GM21526 (cell line): Measurements from ENCODE around the gene SMCO2.

Source experiments
- ATAC-seq: cut with Tn5 transposase; IDR thresholded peaks from one replicate; pipeline ENCODE4 v1.9.1; 2021; ENCODE audit warnings: moderate library complexity; ENCODE audit not compliant: unreplicated experiment, low FRiP score

Gene SMCO2

DNA sequence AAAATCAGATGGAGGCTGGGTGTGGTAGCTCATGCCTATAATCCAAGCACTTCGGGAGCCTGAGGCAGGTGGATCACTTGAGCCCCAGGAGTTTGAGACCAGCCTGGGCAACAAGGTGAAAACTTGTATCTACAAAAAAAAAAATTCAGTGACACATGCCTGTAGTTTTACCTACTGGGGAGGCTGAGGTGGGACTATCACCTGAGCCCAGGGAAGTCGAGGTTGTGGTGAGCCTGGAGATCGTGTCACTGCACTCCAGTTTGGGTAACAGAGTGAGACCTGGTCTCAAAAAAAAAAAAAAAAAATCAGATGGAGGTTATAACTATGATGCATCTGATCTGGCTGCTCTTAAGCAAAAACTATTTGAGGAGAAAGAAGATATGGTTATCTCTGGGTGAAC, 50.9 kb downstream of the SMCO2 start:
- ATAC-seq: no peak

DNA sequence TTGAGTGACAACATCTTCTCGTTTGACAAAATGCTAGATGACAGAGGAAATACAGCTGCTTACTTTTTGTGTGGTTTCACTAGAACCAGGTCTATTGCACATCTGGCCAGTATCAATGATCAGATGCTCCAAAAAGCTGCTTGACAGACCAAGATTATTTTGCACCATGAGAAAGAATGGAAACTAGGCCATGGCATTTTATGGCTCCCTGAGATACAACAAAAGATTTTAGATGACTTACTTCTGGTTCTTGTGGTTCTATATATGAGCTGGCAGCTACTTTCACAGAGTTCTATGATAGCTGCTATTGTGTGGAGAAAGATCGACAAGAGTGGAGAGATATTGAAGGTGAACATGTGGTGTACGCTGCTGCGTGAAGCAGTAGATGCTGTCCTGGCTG, 51.6 kb downstream of the SMCO2 start:
- ATAC-seq: no peak

DNA sequence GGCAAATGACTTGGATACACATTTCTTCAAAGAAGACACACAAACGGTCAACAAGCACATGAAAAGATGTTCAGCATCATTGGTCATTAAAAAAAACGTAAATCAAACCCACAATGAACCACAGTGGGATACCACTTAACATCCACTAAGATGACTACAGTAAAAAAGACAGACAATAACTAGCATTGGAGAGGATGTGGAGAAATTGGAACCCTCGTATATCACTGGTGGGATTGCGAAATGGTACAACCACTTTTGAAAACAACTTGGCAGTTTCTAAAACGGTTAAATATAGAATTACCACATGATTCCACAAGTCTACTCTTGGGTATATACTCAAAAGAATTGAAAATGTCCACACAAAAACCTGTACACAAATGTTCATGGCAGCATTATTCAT, 52.2 kb downstream of the SMCO2 start:
- no peak for ATAC-seq

DNA sequence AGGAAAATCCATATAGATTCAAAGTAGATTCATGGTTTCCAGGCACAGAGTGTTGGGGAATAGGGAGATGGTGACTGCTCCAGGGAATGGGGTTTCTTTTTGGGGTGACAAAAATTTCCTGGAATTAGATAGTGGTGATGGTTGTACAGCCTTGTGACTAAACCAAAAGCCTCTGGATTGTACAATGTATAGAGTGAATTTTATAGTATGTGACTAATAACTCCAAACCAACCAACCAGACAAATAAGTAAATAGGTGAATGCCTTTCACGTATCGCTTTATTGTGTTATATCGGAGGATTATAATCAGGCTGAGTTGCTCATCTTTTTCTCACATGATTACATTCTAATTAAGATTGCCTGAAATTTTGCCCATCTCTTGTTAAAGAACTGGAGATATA, 52.8 kb downstream of the SMCO2 start:
- no peak for ATAC-seq

DNA sequence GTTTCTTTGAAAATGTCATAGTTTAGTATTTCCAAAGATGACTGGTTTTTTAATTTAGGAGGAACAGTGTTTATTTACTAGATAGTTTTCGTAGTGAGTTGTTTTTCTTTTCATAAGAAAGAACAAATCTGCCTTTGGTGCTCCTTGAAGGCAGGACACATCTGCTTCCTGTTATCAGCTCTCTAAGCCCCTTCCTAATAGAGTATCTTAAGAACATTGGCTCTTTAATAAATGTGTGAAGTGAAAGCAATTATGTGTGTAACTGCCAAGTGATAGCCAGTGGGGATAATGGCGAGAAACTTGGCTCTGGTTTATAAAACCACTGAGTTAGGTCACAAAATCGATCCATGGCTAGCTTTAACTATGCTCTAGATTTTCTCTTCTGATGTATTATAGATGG, 54.0 kb downstream of the SMCO2 start:
- no peak for ATAC-seq

GRCh38 chr12:27502021-27502435, 55.5 kb downstream of the SMCO2 start:
- no peak for ATAC-seq

GRCh38 chr12:27504507-27504906, 58.0 kb downstream of the SMCO2 start:
- no peak for ATAC-seq

DNA sequence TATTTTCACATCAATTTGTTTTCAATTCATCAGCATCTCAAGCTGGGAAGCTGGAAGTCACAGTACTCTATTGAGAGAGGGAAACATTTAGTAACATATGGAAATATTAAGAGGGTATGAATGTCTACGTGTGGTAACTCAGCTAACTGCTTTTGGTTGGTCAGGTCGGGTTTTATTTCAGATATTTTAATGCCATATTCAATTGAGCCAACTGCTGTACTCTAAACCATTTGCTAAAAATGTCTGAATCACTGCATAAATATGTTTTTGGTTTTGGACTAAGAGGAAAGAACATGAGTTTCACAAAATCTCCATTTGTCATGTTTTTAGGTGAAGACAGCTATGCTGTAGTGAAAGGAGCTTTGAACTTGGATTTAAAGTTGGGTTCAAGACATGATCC, 58.6 kb downstream of the SMCO2 start:
- no peak for ATAC-seq

DNA sequence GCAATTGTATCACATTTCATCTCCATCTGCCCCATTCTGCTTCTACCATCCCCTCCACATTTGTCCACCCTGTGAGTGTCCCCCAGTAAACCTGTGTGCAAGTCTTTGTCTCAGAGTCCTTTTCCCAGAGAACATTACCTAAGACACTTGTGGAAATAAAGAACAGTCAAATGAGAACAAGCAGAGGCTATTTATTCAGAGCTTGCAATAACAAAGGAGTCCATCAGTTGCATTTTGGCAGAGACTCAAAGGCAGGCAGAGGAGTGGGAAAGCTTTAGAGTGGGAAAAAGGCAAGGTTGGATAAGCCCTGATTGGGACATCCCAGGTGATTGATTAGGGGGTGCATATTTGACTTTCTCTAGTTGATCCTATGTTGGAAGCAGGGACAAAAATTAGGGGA, 59.2 kb downstream of the SMCO2 start:
- no peak for ATAC-seq

GRCh38 chr12:27506645-27507189, 60.2 kb downstream of the SMCO2 start:
- no peak for ATAC-seq

GRCh38 chr12:27508736-27509431, 62.3 kb downstream of the SMCO2 start:
- ATAC-seq: no peak

DNA sequence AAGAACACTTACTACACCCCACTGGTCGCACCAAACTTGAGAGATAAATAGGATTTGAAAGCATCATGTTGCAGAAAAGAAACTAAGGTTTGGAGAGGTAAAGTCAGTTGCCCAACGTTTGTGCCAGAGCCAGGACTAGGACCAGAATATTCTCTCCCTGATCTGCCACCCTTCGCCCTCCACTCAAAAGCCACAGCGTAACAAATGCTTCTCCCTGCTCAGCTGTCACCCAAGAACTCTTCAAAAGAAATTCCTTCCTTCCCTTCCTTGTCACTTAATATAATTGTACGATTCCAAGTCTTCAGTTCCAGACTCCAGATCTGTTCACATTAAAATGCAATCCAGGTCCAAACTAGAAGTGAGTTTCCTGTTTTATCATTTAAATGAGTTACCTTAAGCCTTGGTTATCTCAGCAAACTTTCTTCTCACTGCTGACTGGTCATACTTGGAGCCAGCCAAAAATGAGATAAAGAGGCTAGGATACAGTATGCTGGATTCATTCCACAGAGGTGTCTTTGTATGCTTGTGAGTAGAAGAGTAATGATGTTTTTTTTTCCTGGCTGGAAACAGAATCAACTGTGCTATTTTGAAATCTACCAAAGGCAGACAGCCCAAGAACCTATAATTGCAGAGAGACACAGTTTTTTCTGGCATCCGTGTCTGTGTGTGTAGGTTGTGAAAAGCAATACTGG, 64.6 kb downstream of the SMCO2 start:
- ATAC-seq: no peak

- no peak for ATAC-seq
These were observed 65.1 kb downstream of the SMCO2 start for GRCh38 chr12:27511723-27512045.

DNA sequence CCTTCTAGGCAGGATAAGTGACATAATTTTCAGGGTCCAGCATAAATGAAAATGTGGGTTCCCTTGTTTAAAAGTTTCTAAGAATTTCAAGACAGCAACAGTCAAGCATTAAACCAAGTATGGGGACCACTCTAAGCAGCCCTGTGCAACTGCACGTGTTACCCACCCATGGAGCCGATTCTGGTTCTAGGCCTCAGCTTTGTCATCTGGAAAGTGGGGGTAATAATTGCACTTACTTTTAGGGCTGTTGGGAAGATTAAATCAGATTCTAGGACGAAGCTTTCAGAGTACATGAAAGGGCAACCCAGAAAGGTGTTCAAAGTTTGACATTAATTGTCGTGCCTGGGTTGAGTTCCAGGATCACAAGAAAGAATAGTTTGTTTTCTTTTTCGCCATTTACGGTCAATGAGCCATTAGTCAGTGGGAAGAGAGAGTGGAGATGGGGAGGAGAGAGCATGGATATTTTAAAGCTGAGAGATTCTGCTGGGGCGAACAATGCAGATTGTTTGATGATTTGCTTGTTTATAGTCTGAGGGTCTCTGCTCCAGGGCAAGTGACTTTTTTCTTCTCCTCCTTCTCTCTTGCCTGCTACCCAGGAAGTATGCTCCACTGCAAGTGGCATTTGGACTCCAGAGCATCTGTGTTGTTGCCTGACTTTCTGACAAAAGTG, 66.8 kb downstream of the SMCO2 start:
- no peak for ATAC-seq

- ATAC-seq: no peak
These were observed 69.1 kb downstream of the SMCO2 start for GRCh38 chr12:27515671-27516070.

DNA sequence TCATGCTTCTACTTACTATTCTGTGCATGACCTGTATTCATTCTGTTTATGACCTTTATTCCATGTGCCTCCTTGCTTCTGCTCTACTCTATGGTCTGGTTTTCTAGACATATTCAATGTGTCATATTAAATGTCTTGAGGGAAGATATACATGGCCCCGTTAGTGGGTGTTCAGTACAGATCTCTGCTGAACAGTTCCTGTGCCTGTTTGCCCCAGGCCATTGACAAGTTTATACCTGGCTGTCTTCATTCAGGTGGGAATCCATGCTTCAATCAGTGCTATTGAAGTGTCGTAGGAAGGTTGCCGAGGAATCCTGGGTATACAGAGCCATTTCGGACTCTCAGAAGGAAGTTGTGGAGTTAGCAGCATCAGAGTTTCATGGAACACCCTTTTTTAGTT, 70.1 kb downstream of the SMCO2 start:
- no peak for ATAC-seq

- ATAC-seq: no peak
These were observed 71.0 kb downstream of the SMCO2 start for GRCh38 chr12:27517546-27517945.

- ATAC-seq: no peak
These were observed 71.6 kb downstream of the SMCO2 start for GRCh38 chr12:27517961-27518665.

DNA sequence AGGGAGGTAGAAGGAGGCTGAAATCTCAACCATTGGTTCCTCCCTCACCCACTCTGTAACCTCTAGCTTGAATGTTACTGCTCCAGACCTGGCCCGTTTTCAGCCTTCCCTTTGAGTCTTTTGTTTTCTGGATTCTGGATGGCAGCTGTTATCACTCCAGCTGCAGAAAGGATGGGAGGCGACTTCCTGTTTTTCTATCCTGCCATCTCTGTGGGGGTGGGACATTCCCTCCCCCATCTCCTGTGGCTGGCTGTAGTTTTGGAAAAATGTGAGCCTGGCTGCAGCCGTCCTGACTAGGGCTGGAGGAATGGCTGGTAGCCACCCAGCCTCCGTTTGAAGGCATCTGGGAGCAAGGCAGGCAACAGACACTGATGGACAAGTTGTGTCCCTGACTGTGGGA, 74.5 kb downstream of the SMCO2 start:
- no peak for ATAC-seq

DNA sequence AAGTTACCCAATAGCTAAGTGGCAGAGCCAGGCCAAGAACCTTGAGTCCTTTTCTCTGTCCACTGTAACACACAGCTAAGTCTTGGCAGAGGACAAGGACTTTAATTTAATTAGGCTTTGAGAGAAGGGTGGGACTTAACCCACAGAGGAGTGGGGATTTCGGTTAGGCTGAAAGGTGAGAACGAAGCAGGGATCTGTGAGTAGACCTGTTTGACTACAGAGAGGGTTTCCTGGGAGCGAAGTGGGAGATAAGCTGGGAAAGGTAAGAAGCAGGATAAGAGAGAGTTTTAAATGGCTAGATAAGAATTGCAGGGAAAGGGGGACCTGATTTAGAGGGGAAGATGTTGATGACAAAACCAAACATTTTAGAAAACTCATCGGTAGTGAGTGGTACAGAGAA, 75.4 kb downstream of the SMCO2 start:
- no peak for ATAC-seq

DNA sequence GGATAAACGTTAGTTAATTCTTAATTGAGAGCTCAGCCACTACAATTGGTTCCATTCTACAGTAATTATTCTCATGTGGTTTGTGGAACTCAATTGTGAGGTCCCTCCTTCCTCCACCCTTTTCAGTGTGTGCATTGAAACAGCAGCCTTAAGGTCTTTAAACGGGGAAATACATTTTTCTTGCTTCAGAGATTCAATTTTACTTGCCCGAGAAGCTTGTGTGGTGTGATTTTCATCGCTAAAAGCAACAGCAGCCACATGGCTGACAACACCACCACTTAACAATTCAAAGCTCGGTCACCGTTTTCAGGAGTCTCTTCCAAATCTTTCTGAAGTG, 76.7 kb downstream of the SMCO2 start:
- ATAC-seq: peak; percentile 11
